Cardiac fibroblast (primary cell): ENCODE measurements around the gene ZBTB26.
"Not testable (repeated sequence)": the region's sequence is repeated elsewhere in the genome, so short reads cannot be mapped to it uniquely, and the experiment has no call there.

Experiments used
- DNase-seq, 2 donors: peaks; one replicate each; pipeline versions ENCODE4 v3.0.0 to v3.0.0-alpha.2; 2010; ENCODE audit warnings: low read depth in 2 of 2
- H3K4me3 ChIP-seq, 2 donors: replicated peaks in 1 of 2; 1 replicate in 1 of 2; 2 replicates in 1 of 2; pipeline ENCODE4 v1.5.1; 2011; ENCODE audit warnings: low read depth in 2 of 2, low read length in 2 of 2, mild to moderate bottlenecking in 2 of 2, moderate library complexity in 1 of 2
- TF ChIP-seq, protein P1 (sequence below): IDR thresholded peaks from one replicate; pipeline ENCODE4 v1.5.1; 2011; ENCODE audit warnings: low read depth, mild to moderate bottlenecking, low read length, inconsistent platforms

ZBTB26 gene

DNA sequence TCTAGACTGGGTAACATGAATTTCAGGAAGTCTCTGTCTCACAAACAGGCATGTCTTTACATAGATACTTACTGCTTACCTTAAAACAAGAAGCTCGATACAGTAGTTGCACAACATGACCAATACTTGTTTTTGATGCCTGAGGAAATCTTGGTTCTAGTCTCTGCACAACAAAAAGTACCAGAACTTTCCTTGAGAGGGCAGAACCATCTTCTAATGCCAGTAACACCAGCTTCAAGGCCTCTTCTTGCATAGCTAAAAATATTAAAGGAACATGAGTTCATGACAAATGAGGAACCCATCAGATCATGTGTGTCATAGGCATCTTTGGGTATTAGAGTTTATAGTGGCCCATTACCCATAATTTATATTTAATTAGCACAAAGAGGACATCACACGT, 48.2 kb downstream of the ZBTB26 start:
- DNase-seq, result no peak
- TF ChIP-seq, protein P1, sequence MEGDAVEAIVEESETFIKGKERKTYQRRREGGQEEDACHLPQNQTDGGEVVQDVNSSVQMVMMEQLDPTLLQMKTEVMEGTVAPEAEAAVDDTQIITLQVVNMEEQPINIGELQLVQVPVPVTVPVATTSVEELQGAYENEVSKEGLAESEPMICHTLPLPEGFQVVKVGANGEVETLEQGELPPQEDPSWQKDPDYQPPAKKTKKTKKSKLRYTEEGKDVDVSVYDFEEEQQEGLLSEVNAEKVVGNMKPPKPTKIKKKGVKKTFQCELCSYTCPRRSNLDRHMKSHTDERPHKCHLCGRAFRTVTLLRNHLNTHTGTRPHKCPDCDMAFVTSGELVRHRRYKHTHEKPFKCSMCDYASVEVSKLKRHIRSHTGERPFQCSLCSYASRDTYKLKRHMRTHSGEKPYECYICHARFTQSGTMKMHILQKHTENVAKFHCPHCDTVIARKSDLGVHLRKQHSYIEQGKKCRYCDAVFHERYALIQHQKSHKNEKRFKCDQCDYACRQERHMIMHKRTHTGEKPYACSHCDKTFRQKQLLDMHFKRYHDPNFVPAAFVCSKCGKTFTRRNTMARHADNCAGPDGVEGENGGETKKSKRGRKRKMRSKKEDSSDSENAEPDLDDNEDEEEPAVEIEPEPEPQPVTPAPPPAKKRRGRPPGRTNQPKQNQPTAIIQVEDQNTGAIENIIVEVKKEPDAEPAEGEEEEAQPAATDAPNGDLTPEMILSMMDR, result no peak
- H3K4me3 ChIP-seq, result no peak overlapping the region

DNA sequence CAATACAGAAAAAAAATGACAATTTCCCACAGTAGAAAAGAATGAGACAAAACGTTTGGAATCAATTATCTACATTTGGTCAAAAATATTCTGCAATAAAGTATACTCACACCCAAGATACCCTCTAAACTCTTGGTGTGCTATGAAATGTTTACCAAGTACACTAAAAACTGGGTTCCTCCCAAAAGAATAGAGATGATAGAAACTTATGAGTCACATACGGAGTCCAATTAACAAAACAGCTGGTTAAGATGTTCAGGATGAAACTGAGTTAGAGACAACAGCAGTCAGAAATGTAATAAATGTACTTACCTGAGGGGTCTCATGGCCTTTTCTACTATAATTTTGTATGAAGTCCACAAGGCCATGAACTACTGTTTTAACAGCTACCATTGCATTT, 51.9 kb downstream of the ZBTB26 start:
- no peak for DNase-seq
- H3K4me3 ChIP-seq, result no peak overlapping the region
- TF ChIP-seq, protein P1, result no peak

DNA sequence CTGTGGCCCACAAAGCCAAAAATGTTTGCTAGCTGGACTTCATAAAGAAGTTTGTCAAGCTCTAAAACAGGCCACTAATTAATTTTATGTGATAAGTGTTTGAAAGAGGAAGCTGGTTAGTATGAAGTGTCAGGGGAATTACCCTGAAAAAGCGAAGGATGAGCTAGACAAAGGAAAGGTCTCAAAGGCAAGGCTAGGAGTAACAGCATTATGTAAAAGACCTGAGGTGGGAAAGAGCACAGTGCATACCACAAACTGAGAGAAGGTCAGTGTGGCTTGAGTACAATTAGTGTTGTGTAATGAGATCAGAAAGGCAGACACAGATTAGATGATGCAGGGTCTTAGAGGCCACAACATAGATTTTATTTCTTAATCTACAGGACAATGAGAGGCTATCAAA, 55.8 kb downstream of the ZBTB26 start:
- H3K4me3 ChIP-seq, result no peak overlapping the region
- no peak for DNase-seq
- TF ChIP-seq, protein P1, result no peak

DNA sequence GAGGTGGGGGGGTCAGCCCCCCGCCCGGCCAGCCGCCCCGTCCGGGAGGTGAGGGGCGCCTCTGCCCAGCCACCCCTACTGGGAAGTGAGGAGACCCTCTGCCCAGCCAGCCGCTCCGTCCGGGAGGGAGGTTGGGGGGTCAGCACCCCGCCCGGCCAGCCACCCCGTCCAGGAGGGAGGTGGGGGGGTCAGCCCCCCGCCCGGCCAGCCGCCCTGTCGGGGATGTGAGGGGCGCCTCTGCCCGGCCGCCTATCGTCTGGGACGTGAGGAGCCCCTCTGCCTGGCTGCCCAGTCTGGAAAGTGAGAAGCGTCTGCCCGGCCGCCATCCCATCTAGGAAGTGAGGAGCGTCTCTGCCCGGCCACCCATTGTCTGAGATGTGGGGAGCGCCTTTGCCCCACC, 64.0 kb downstream of the ZBTB26 start:
- DNase-seq, H3K4me3 ChIP-seq: not testable (repeated sequence)

DNA sequence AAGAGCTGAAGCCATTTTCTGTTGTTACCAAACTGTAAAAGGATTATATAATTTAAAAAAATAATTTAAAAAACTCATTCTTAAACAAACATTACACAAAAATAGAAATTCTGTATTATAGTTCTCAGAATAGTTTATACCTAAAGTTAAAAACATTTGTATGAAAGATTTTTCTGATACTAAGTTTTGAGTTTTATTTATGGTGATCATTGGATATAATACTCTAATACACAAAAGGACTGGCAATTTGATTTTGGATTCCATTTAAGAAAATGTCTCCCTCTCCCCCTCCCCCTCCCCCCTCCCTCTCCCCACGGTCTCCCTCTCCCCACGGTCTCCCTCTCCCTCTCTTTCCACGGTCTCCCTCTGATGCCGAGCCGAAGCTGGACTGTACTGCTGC, 65.2 kb downstream of the ZBTB26 start:
- no peak for DNase-seq
- H3K4me3 ChIP-seq, result no peak overlapping the region
- TF ChIP-seq, protein P1, result no peak
